Neural cell (in vitro differentiated cells): Measurements from ENCODE around the gene CLEC4C. TPM values are rescaled to one million over a fixed set of nuclear protein-coding genes. Genes with fewer than 3 reads are reported as not detected.
"Not testable (repeated sequence)": the region's sequence is repeated elsewhere in the genome, so short reads cannot be mapped to it uniquely, and the experiment has no call there.

Source experiments
- H2AFZ ChIP-seq: fragments of 200-600, 300-800 bp; sonication (generic), shearing (Covaris generic); 2 replicates; pipeline ENCODE4 v1.6.0; 2014; ENCODE audit warnings: low read depth, mild to moderate bottlenecking, antibody characterized with exemption, low read length, moderate library complexity
- H3F3A ChIP-seq: fragments of 200-600 bp; shearing (Covaris generic); 2 replicates; pipeline ENCODE4 v1.6.1; 2016; ENCODE audit warnings: mild to moderate bottlenecking, moderate library complexity, mixed read lengths, antibody characterized with exemption, low read length; ENCODE audit not compliant: insufficient read depth, poor library complexity, severe bottlenecking
- H3K27ac ChIP-seq: fragments of 200-600, 300-800 bp; sonication (generic), shearing (Covaris generic); 2 replicates; pipeline ENCODE4 v1.5.1; 2014; ENCODE audit warnings: mild to moderate bottlenecking, low read length, moderate library complexity
- H3K27me3 ChIP-seq: fragments of 300-800, 200-600 bp; sonication (generic), shearing (Covaris generic); 2 replicates; pipeline ENCODE4 v1.6.0; 2014; ENCODE audit warnings: mild to moderate bottlenecking, low read depth, low read length, moderate library complexity; ENCODE audit not compliant: insufficient read depth
- H3K36me3 ChIP-seq: fragments of 300-800, 200-600 bp; sonication (generic), shearing (Covaris generic); 2 replicates; pipeline ENCODE4 v1.5.1; 2014; ENCODE audit warnings: mild to moderate bottlenecking, antibody characterized with exemption, low read length, moderate library complexity; ENCODE audit not compliant: insufficient read depth
- H3K4me2 ChIP-seq: fragments of 300-800, 200-600 bp; sonication (generic), shearing (Covaris generic); 2 replicates; pipeline ENCODE4 v1.6.0; 2014; ENCODE audit warnings: mild to moderate bottlenecking, low read length
- H3K4me3 ChIP-seq: fragments of 300-800, 200-600 bp; sonication (generic), shearing (Covaris generic); 2 replicates; pipeline ENCODE4 v1.5.1; 2014; ENCODE audit warnings: mild to moderate bottlenecking, low read length, moderate library complexity
- H3K79me2 ChIP-seq: fragments of 200-600 bp; shearing (Covaris generic); replicated peaks from 2 replicates; pipeline ENCODE4 v1.6.0; 2014; ENCODE audit warnings: mild to moderate bottlenecking, low read length, moderate library complexity; ENCODE audit not compliant: insufficient read depth
- H3K9ac ChIP-seq: fragments of 300-800, 200-600 bp; sonication (generic), shearing (Covaris generic); 2 replicates; pipeline ENCODE4 v1.6.1; 2016; ENCODE audit warnings: mild to moderate bottlenecking, low read length, mixed read lengths
- H3K9me2 ChIP-seq: fragments of 200-600 bp; shearing (Covaris generic); 2 replicates; pipeline ENCODE4 v1.6.1; 2016; ENCODE audit warnings: mild to moderate bottlenecking, low read length, mixed read lengths; ENCODE audit not compliant: insufficient read depth
- H3K9me3 ChIP-seq: fragments of 200-600, 300-800 bp; sonication (generic), shearing (Covaris generic); 2 replicates; pipeline ENCODE4 v1.6.1; 2016; ENCODE audit warnings: mild to moderate bottlenecking, mixed run types, low read length, moderate library complexity, mixed read lengths
- H4K20me1 ChIP-seq: fragments of 200-600 bp; shearing (Covaris generic); 2 replicates; pipeline ENCODE4 v1.6.1; 2016; ENCODE audit warnings: mild to moderate bottlenecking, mixed run types; ENCODE audit not compliant: insufficient read depth
- EP300 ChIP-seq: fragments of 450-650 bp; conservative IDR thresholded peaks from 2 replicates; pipeline ENCODE4 v1.6.1; 2014; ENCODE audit warnings: antibody characterized with exemption, mild to moderate bottlenecking, moderate library complexity; ENCODE audit not compliant: poor library complexity, severe bottlenecking
- EZH2 ChIP-seq: fragments of 200-600, 300-800 bp; shearing (Covaris generic), sonication (generic); IDR thresholded peaks from 2 replicates; pipeline ENCODE4 v1.6.1; 2014; ENCODE audit warnings: antibody characterized with exemption, low read length, borderline replicate concordance, mild to moderate bottlenecking; ENCODE audit not compliant: insufficient read depth, poor library complexity, severe bottlenecking
- MXI1 ChIP-seq: fragments of 450-650 bp; conservative IDR thresholded peaks from 2 replicates; pipeline ENCODE4 v1.6.1; 2014; ENCODE audit warnings: antibody characterized with exemption, mild to moderate bottlenecking; ENCODE audit not compliant: poor library complexity, severe bottlenecking
- POLR2AphosphoS5 ChIP-seq: IDR thresholded peaks from 2 replicates; pipeline ENCODE4 v1.6.1; 2012
- RAD21 ChIP-seq: fragments of 450-650 bp; conservative IDR thresholded peaks from 2 replicates; pipeline ENCODE4 v1.6.1; 2014; ENCODE audit warnings: antibody characterized with exemption, mild to moderate bottlenecking, moderate library complexity
- SMC3 ChIP-seq: fragments of 450-650 bp; conservative IDR thresholded peaks from 2 replicates; pipeline ENCODE4 v1.6.1; 2014; ENCODE audit warnings: antibody characterized with exemption, mild to moderate bottlenecking, moderate library complexity; ENCODE audit not compliant: poor library complexity
- TAF1 ChIP-seq: IDR thresholded peaks from 2 replicates; pipeline ENCODE4 v1.6.1; 2012; ENCODE audit warnings: low read depth
- polyA plus RNA-seq: library from polyadenylated mRNA; depleted of rRNA; stranded (reverse); fragments of >200 nt; gene quantifications from 2 replicates; pipeline ENCODE4 v1.2.3, GENCODE V29; 2014
- TF ChIP-seq, protein P1 (sequence below): fragments of 450-650 bp; IDR thresholded peaks from 2 replicates; pipeline ENCODE4 v1.5.1; 2014; ENCODE audit warnings: antibody characterized with exemption, mild to moderate bottlenecking, moderate library complexity; ENCODE audit not compliant: poor library complexity, severe bottlenecking
- TF ChIP-seq, protein P2 (sequence below): IDR thresholded peaks from 2 replicates; pipeline ENCODE4 v1.6.1; 2012; ENCODE audit warnings: borderline replicate concordance

Gene CLEC4C
- polyA plus RNA-seq, 1 donor from 2014 or later, result not detected

DNA sequence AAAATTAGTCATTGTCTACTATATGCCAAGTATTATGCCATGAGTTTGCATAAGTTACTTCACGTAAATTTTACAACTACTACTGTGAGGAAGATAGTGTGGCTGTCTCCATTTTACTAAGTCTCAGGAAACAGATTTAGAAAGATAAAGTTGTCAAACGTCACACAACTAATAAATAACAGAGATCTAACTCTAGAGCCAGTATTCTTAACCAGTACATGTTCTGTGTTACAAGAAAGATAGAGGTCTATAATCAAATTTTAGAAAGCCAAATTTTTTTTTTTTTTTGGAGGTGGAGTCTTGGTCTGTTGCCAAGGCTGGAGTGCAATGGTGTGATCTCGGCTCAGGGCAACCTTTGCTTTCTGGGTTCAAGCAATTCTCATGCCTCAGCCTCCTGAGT, 14.2 kb downstream of the CLEC4C start:
- no peak for TF ChIP-seq MXI1
- TF ChIP-seq, protein P1, sequence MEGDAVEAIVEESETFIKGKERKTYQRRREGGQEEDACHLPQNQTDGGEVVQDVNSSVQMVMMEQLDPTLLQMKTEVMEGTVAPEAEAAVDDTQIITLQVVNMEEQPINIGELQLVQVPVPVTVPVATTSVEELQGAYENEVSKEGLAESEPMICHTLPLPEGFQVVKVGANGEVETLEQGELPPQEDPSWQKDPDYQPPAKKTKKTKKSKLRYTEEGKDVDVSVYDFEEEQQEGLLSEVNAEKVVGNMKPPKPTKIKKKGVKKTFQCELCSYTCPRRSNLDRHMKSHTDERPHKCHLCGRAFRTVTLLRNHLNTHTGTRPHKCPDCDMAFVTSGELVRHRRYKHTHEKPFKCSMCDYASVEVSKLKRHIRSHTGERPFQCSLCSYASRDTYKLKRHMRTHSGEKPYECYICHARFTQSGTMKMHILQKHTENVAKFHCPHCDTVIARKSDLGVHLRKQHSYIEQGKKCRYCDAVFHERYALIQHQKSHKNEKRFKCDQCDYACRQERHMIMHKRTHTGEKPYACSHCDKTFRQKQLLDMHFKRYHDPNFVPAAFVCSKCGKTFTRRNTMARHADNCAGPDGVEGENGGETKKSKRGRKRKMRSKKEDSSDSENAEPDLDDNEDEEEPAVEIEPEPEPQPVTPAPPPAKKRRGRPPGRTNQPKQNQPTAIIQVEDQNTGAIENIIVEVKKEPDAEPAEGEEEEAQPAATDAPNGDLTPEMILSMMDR, result no peak
- no peak for TF ChIP-seq EZH2
- no peak for TF ChIP-seq TAF1
- no peak for TF ChIP-seq EP300
- no peak for TF ChIP-seq RAD21
- no peak for TF ChIP-seq POLR2AphosphoS5
- TF ChIP-seq, protein P2, sequence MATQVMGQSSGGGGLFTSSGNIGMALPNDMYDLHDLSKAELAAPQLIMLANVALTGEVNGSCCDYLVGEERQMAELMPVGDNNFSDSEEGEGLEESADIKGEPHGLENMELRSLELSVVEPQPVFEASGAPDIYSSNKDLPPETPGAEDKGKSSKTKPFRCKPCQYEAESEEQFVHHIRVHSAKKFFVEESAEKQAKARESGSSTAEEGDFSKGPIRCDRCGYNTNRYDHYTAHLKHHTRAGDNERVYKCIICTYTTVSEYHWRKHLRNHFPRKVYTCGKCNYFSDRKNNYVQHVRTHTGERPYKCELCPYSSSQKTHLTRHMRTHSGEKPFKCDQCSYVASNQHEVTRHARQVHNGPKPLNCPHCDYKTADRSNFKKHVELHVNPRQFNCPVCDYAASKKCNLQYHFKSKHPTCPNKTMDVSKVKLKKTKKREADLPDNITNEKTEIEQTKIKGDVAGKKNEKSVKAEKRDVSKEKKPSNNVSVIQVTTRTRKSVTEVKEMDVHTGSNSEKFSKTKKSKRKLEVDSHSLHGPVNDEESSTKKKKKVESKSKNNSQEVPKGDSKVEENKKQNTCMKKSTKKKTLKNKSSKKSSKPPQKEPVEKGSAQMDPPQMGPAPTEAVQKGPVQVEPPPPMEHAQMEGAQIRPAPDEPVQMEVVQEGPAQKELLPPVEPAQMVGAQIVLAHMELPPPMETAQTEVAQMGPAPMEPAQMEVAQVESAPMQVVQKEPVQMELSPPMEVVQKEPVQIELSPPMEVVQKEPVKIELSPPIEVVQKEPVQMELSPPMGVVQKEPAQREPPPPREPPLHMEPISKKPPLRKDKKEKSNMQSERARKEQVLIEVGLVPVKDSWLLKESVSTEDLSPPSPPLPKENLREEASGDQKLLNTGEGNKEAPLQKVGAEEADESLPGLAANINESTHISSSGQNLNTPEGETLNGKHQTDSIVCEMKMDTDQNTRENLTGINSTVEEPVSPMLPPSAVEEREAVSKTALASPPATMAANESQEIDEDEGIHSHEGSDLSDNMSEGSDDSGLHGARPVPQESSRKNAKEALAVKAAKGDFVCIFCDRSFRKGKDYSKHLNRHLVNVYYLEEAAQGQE, result no peak
- no peak for TF ChIP-seq SMC3
- Histone ChIP-seq H3F3A (no peaks in the 10 kb centered on the region), H2AFZ (no peak overlapping the region), H3K9me2 (no peaks in the 10 kb centered on the region), H3K9me3 (no peaks in the 10 kb centered on the region), H3K9ac (no peak overlapping the region), H3K79me2 (no peaks in the 10 kb centered on the region), H3K27me3 (no peaks in the 10 kb centered on the region), H3K36me3 (no peaks in the 10 kb centered on the region), H3K27ac (no peak overlapping the region), H4K20me1 (no peaks in the 10 kb centered on the region), H3K4me3 (no peak overlapping the region), H3K4me2 (no peak overlapping the region)

DNA sequence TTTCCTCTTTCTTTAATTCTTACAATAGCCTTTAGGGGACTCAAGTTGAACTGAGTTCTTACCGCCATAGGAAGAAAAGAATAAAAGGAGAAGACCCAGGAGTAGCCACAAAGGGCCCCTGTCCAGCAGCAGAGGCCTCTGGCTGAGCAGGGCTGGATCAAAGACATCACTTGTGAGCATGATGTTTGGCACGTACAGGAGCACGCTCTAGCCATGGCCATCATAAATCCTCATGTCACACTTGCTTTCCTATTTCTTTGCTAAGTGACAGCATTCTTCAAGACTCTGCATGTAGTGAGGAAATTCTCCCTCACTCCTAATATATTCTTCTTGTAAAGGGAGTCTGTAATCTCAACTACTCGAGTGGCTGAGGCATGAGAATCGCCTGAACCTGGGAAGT, 15.7 kb downstream of the CLEC4C start:
- H3K36me3 ChIP-seq, result no peaks in the 10 kb centered on the region
- no peaks in the 10 kb centered on the region for H3K9me3 ChIP-seq
- no peaks in the 10 kb centered on the region for H3K9me2 ChIP-seq
- TF ChIP-seq, protein P1, result no peak
- TF ChIP-seq TAF1 (no peak), RAD21 (no peak), EZH2 (no peak), EP300 (no peak), POLR2AphosphoS5 (no peak), MXI1 (no peak), SMC3 (no peak)
- TF ChIP-seq, protein P2, result no peak
- no peaks in the 10 kb centered on the region for H4K20me1 ChIP-seq
- H3K4me2 ChIP-seq, result no peak overlapping the region
- no peaks in the 10 kb centered on the region for H3K27me3 ChIP-seq
- H3K9ac ChIP-seq, result no peak overlapping the region
- no peaks in the 10 kb centered on the region for H3F3A ChIP-seq
- H3K4me3 ChIP-seq, result no peak overlapping the region
- H3K79me2 ChIP-seq, result no peaks in the 10 kb centered on the region
- H2AFZ ChIP-seq, result no peak overlapping the region
- H3K27ac ChIP-seq, result no peak overlapping the region

DNA sequence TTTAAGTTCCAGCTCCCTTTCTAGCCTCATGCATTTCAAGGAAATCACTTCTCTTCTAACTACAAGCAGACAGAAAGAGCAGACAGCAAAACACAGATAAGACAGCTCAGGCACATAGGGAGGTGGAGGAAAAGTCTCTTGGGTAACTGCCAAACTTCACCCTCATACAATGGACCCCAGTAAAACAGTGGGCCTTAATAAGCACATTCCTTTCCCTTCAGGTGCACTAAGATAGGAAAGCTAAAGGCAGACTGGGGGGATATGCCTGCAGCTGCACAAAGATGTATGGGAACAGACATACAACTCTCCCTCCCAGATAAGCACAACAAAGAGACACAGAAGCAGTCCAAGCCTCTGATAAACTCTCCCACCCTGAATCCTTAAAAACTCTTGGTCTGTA, 16.2 kb downstream of the CLEC4C start:
- not testable (repeated sequence) for H3K27me3 ChIP-seq, H3K9me2 ChIP-seq, H3K4me3 ChIP-seq, H3K9ac ChIP-seq, H3K79me2 ChIP-seq, H3K36me3 ChIP-seq, H4K20me1 ChIP-seq, H3K9me3 ChIP-seq, H3K4me2 ChIP-seq, H2AFZ ChIP-seq, H3K27ac ChIP-seq, H3F3A ChIP-seq
